Measurements from ENCODE around the gene SLC16A6.
"Not testable (repeated sequence)": the region's sequence is repeated elsewhere in the genome, so short reads cannot be mapped to it uniquely, and the experiment has no call there.

DNA sequence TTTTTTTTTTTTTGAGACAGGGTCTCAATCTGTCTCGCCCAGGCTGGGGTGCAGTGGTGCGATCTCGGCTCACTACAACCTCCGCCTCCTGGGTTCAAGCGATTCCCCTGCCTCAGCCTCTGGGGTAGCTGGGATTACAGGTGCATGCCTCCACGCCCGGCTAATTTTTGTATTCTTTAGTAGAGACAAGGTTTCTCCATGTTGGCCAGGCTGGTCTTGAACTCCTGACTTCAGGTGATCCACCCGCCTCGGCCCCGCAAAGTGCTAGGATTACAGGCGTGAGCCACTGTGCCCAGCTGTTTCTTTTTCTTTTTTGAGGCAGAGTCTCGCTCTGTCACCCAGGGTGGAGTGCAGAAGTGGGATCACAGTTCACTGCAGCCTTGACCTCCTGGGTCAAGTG, 70.1 kb downstream of the SLC16A6 start:
- TF ChIP-seq POLR2A (IDR thresholded peaks at IDR 0.05) = not testable (repeated sequence)
- TF ChIP-seq, protein P1, sequence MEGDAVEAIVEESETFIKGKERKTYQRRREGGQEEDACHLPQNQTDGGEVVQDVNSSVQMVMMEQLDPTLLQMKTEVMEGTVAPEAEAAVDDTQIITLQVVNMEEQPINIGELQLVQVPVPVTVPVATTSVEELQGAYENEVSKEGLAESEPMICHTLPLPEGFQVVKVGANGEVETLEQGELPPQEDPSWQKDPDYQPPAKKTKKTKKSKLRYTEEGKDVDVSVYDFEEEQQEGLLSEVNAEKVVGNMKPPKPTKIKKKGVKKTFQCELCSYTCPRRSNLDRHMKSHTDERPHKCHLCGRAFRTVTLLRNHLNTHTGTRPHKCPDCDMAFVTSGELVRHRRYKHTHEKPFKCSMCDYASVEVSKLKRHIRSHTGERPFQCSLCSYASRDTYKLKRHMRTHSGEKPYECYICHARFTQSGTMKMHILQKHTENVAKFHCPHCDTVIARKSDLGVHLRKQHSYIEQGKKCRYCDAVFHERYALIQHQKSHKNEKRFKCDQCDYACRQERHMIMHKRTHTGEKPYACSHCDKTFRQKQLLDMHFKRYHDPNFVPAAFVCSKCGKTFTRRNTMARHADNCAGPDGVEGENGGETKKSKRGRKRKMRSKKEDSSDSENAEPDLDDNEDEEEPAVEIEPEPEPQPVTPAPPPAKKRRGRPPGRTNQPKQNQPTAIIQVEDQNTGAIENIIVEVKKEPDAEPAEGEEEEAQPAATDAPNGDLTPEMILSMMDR (IDR thresholded peaks at IDR 0.05) = not testable (repeated sequence)
